NCI-H2081 treated with DMSO at 0.1 percent for 48 hours (cell line): ENCODE measurements around the gene IRGM.
A peak's percentile ranks its signal among the peaks of the same experiment; 100 is the strongest.
"Not testable (repeated sequence)": the region's sequence is repeated elsewhere in the genome, so short reads cannot be mapped to it uniquely, and the experiment has no call there.

Experiments used
- DNase-seq: peaks from one replicate; lab custom pipeline; 2025; lab: John Stamatoyannopoulos, UW

The IRGM gene

DNA sequence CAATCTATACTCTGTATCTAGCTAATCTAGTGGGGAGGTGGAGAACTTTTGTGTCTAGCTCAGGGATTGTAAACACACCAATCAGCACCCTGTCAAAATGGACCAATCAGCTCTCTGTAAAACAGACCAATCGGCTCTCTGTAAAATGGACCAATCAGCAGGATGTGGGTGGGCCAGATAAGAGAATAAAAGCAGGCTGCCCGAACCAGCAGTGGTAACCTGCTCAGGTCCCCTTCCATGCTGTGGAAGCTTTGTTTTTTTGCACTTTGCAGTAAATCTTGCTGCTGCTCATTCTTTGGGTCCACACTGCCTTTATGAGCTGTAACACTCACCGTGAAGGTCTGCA lies at the start of gene IRGM:
TSS of gene IRGM (plus strand) at position 214 of the 346 bp plus-strand sequence. CDS start 1,603 bp downstream, outside the sequence.
- not testable (repeated sequence) for DNase-seq

DNA sequence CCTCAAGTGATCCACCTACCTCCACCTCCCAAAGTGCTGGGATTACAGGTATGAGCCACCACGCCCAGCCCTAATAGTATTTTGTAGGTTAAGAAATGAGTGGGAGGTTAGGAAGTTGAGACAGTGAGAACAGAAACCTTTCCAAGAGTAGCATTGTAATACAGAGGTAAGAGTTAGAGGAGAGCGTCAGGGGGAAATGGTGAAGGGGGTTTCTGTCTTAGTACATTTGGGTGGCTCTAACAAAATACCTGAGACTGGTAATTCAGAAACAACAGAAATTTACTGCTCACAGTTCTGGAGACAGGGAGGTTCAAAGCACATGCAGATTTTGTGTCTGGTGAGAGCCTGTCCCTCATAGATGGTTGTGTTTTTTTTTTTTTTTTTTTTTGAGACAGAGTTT lies 48.9 kb upstream of the IRGM start:
- DNase-seq, result no peak

GRCh38 chr5:150801117-150801927 lies 45.0 kb upstream of the IRGM start:
- no peak for DNase-seq

- no peak for DNase-seq
Observed at GRCh38 chr5:150804388-150804787, 41.9 kb upstream of the IRGM start.

DNA sequence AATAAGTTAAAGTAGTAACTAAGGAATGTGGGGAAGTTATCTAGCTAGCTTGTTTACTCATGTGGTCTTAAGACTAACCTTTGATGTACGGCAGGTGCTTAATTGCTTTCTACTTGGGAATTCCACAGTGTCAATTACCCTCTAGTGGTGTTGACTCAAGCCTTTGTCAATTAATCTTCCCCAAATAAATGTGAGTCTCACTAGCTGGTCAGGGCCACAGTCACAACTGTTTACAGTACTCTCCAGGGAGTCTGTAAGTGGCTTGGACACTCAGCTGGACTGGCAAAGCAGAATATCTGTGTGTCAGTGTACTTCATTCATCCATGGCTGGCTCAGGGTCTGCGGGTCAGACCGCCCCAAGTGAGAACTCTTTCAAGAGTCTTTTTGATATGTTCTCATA lies 37.0 kb upstream of the IRGM start:
- no peak for DNase-seq

- DNase-seq, result no peak
Observed at GRCh38 chr5:150815010-150815409, 31.3 kb upstream of the IRGM start.

GRCh38 chr5:150816946-150817345 lies 29.4 kb upstream of the IRGM start:
- DNase-seq, result no peak

GRCh38 chr5:150829744-150830143 lies 16.6 kb upstream of the IRGM start:
- no peak for DNase-seq

DNA sequence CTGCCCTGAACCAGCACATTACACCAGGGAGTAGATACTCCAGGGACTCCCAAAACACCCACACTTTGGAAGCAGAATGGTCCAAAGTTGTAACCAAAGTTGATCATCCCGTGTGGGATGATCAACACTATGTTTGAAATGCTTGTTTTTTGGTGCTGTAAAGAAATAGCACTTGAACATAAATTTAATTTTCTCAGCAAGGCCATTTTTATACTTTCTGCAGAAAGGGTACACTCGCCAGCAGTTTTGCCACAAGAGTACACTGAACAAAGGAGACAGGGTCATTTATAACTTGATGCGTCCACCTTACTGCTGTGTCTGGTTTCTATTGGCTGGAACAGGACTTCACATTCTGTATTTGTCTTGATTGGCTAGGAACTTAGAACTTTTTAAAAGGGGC lies 14.5 kb upstream of the IRGM start:
- not testable (repeated sequence) for DNase-seq

DNA sequence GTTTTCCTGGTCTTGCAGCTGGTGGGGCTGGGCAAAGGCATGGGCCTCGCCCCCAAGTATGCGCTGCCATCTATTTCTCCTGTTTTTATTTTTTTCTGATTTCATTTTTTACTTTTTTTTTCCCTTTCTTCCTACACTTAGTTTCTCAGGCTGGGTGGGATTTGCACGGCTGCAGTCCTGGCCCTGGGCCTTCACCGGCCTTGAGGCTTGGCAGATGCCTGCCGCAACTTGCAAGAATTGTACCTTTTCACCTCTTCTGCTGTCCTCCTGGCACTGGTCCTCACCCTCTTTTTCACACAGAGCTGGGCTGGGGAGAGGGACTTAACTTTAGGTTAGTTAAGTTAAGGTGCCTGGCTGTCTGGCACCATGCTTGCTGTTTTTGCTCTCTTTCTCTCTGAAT lies 10.3 kb upstream of the IRGM start:
- no peak for DNase-seq

GRCh38 chr5:150836703-150837102 lies 9.6 kb upstream of the IRGM start:
- DNase-seq, result no peak

DNA sequence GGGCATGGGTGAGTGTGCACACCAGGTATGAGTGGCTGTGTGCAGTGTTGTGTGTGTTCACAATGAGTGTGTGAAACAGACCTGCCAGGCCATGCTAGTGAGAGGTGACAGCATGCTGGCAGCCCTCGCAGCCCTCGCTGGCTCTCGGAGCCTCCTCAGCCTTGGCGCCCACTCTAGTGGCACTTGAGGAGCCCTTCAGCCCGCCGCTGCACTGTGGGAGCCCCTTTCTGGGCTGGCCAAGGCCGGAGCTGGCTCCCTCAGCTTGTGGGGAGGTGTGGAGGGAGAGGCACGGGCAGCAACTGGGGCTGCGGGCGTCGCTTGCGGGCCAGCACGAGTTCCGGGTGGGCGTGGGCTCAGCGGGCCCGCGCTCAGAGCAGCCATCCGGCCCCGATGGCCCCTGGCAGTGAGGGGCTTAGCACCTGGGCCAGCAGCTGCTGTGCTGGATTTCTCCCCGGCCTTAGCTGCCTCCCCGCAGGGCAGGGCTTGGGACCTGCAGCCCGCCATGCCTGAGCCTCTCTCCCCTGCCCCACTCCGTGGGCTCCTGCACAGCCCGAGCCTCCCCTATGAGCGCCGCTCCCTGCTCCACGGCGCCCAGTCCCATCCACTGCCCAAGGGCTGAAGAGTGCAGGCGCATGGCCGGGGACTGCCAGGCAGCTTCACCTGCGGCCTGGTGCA lies 999 bp upstream of the IRGM start:
- not testable (repeated sequence) for DNase-seq

DNA sequence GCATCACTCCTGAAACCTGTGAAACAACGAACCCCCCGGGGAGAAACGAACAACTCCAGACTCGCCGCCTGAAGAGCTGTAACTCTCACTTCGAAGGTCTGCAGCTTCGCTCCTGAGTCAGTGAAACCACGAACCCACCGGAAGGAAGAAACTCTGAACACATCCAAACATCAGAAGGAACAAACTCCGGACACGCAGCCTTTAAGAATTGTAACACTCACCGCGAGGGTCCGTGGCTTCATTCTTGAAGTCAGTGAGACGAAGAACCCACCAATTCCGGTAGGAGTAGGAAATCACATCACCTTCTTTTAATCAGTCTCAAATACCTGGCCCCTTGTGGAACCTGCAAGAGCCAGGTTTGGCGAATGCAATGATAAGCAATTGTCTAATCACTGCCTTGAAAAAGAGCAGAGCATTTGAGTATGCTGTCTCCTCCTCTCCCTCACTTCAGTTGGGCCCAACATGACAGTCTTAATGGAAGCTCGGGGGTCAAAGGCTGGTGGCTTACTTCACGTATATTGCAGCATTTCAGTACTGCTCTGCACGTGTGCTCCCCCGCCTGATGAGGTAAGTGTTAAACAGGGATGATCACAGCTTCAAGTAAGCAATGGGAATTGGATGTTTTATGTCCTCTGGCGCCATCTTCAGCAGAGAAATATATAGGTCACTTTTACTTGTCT lies 473 bp downstream of the IRGM start:
- peak; percentile 9 for DNase-seq

- DNase-seq, result no peak
Observed at GRCh38 chr5:150847334-150847695, 994 bp downstream of the IRGM start.

DNA sequence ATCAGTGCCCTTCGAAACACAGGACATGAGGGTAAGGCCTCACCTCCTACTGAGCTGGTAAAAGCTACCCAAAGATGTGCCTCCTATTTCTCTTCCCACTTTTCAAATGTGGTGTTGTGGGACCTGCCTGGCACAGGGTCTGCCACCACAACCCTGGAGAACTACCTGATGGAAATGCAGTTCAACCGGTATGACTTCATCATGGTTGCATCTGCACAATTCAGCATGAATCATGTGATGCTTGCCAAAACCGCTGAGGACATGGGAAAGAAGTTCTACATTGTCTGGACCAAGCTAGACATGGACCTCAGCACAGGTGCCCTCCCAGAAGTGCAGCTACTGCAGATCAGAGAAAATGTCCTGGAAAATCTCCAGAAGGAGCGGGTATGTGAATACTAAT lies 1.9 kb downstream of the IRGM start:
- no peak for DNase-seq

- no peak for DNase-seq
Observed at GRCh38 chr5:150851039-150851438, 4.7 kb downstream of the IRGM start.

DNA sequence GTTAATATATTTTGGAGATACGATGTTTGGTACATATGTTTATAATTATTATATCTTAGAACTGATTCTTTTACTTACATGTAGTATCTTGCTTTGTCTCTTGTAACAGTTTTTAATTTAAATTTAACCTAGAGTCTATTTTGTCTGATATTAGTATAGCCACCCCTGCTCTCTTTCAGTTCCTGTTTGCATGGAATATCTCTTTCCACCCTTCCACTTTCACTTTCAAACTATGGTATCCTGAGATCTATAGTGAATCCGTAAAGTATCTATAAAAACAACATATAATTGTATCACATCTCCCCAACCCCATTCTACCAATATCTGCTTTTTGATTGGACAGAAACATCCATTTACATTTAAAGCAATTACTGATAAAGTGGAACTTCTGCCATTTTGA lies 7.2 kb downstream of the IRGM start:
- no peak for DNase-seq

GRCh38 chr5:150856700-150857099 lies 10.4 kb downstream of the IRGM start:
- DNase-seq, result not testable (repeated sequence)

GRCh38 chr5:150860246-150860821 lies 14.0 kb downstream of the IRGM start:
- DNase-seq, result no peak

DNA sequence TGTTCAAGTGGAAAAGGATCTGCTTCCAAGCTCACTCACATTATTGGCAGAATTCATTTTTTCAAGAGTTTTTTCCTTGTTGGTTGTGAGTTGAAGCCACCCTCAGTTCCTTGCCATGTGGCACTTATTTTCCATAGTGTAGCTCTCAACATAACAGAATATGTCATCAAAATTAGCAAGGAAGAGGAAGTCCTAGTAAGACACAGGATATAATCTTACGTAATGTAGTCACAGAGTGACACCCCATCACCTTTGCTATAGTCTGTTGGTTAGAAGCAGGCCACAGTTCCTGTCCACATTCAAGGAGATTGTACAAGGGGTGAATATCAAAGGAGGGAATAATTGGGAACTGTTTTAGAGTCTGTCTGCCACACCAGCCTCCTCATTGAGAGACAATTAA lies 15.7 kb downstream of the IRGM start:
- DNase-seq, result no peak

- no peak for DNase-seq
Observed at GRCh38 chr5:150879358-150879757, 33.0 kb downstream of the IRGM start.
